Fibroblast of mammary gland (primary cell): ENCODE measurements around the gene MACF1.

Experiments used
- DNase-seq: peaks from one replicate; pipeline ENCODE4 v3.0.0-alpha.2; 2010; ENCODE audit warnings: low read depth
- H3K4me3 ChIP-seq: 2 replicates; pipeline ENCODE4 v1.5.1; 2011; ENCODE audit warnings: low read depth, mild to moderate bottlenecking, low read length, moderate library complexity; ENCODE audit not compliant: control insufficient read depth
- CTCF ChIP-seq: conservative IDR thresholded peaks from 2 replicates; pipeline ENCODE4 v1.5.1; 2011; ENCODE audit warnings: low read depth, low read length, inconsistent platforms; ENCODE audit not compliant: control insufficient read depth, insufficient read depth

The MACF1 gene

DNA sequence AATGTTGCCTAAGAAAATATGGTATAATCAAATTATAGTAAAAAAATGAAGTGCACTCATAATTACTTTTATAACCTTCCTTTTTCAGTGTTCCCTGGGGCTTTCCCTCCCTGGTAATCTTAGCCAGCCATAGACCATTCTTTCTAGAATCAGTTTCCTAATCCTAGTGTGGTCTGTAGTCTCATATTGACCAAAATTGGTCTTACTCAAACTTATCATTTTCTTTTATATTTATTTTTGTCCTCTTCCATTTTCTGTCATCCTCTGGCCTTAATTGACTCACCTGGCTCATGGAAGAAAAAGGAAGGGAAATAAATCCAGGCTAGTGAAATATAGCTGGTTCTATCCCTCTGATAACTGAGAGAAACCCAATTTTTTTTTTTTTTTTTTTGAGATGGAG, 216.0 kb downstream of the MACF1 start:
- no peak for TF ChIP-seq CTCF
- no peak for DNase-seq
- H3K4me3 ChIP-seq: no peak overlapping the region

GRCh38 chr1:39422614-39423013, 218.1 kb downstream of the MACF1 start:
- no peak overlapping the region for H3K4me3 ChIP-seq
- no peak for DNase-seq
- TF ChIP-seq CTCF: no peak

DNA sequence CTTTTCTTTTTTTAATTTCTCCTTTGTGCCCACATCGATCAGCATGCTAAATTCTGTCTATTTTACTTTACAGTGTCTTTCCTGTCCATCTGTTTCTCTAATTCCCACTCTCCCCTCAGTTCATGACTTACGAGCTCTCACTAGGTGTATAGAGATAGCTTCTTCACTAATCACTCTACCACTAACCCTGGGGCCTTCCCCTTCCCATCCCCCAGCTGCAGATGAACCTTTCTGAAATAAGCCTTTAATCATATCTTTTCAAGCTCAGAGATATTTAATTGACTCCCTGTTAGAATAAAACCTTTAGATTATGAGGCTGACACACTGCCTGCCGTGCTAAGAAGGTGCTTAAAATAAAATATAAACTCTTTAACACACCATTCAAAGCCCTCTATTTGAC, 220.7 kb downstream of the MACF1 start:
- TF ChIP-seq CTCF: no peak
- no peak for DNase-seq
- H3K4me3 ChIP-seq: no peak overlapping the region

- no peak overlapping the region for H3K4me3 ChIP-seq
- no peak for DNase-seq
- no peak for TF ChIP-seq CTCF
Measured at GRCh38 chr1:39425634-39426033, 221.1 kb downstream of the MACF1 start.

GRCh38 chr1:39426346-39426745, 221.9 kb downstream of the MACF1 start:
- TF ChIP-seq CTCF: no peak
- H3K4me3 ChIP-seq: no peak overlapping the region
- DNase-seq: no peak

GRCh38 chr1:39427374-39427773, 222.9 kb downstream of the MACF1 start:
- DNase-seq: no peak
- no peak overlapping the region for H3K4me3 ChIP-seq
- no peak for TF ChIP-seq CTCF

GRCh38 chr1:39427912-39428311, 223.4 kb downstream of the MACF1 start:
- H3K4me3 ChIP-seq: no peak overlapping the region
- DNase-seq: no peak
- no peak for TF ChIP-seq CTCF
